ENCODE data around the gene FALEC.

FALEC gene

GRCh38 chr1:150511985-150512660 lies 3.4 kb upstream of the FALEC start:
- DNase-seq (ENCODE audit: low read depth) = no peak
- no peak overlapping the region for H3K4me3 ChIP-seq (ENCODE audit: low read length)
- no peak for TF ChIP-seq CTCF (conservative IDR thresholded peaks at IDR 0.05; ENCODE audit: low read length)

GRCh38 chr1:150512846-150513245 lies 2.7 kb upstream of the FALEC start:
- H3K4me3 ChIP-seq (ENCODE audit: low read length) = no peak overlapping the region
- TF ChIP-seq CTCF (conservative IDR thresholded peaks at IDR 0.05; ENCODE audit: low read length) = no peak
- peak; percentile 67 for DNase-seq (ENCODE audit: low read depth)

- no peak overlapping the region for H3K4me3 ChIP-seq (ENCODE audit: low read length)
- peak; percentile 71 for DNase-seq (ENCODE audit: low read depth)
- no peak for TF ChIP-seq CTCF (conservative IDR thresholded peaks at IDR 0.05; ENCODE audit: low read length)
Measured at GRCh38 chr1:150513351-150513791, 2.2 kb upstream of the FALEC start.

- no peak for TF ChIP-seq CTCF (conservative IDR thresholded peaks at IDR 0.05; ENCODE audit: low read length)
- H3K4me3 ChIP-seq (ENCODE audit: low read length) = no peak overlapping the region
- no peak for DNase-seq (ENCODE audit: low read depth)
Measured at GRCh38 chr1:150514260-150514659, 1.3 kb upstream of the FALEC start.

- peak overlapping the region; percentile 69 for H3K4me3 ChIP-seq (ENCODE audit: low read length)
- no peak for DNase-seq (ENCODE audit: low read depth)
- no peak for TF ChIP-seq CTCF (conservative IDR thresholded peaks at IDR 0.05; ENCODE audit: low read length)
Measured at GRCh38 chr1:150514913-150515327, 632 bp upstream of the FALEC start.

- no peak for DNase-seq (ENCODE audit: low read depth)
- peak; percentile 7; the same call in 1 of the 2 replicates for TF ChIP-seq CTCF (conservative IDR thresholded peaks at IDR 0.05; ENCODE audit: low read length)
- H3K4me3 ChIP-seq (ENCODE audit: low read length) = peak overlapping the region; percentile 66
Measured at GRCh38 chr1:150516050-150516591, 569 bp downstream of the FALEC start.

GRCh38 chr1:150516616-150517015 lies 1.1 kb downstream of the FALEC start:
- no peak overlapping the region; the same call in 1 of the 2 replicates for H3K4me3 ChIP-seq (ENCODE audit: low read length)
- DNase-seq (ENCODE audit: low read depth) = no peak

More at GRCh38 chr1:150516616-150517015, 1.1 kb downstream of the FALEC start:
- TF ChIP-seq CTCF (conservative IDR thresholded peaks at IDR 0.05; ENCODE audit: low read length) = peak; percentile 5; the same call in 1 of the 2 replicates
